A549 (cell line): ENCODE measurements around the gene SLC9B1. TPM values are rescaled to one million over a fixed set of nuclear protein-coding genes. Genes with fewer than 3 reads are reported as not detected.

Experiments used
- ATAC-seq, 2 experiments: fragments of 200-7000 bp in 1 of 2; fragments of >200 bp in 1 of 2; cut with Nextera tagmentation in 1 of 2; cut with Tn5 transposase in 1 of 2; 3 replicates each; pipeline versions ENCODE4 v1.8.0 to v1.9.1; 2018 to 2020; ENCODE audit warnings: mild to moderate bottlenecking in 1 of 2, moderate library complexity in 1 of 2
- CTCF ChIA-PET: fragments of 300-600 bp; sonication (Branson Sonifier 250); formaldehyde crosslinking; extraction: SDS; loops from one replicate; lab custom pipeline; 2021; ENCODE audit warnings: antibody characterized with exemption, inconsistent platforms; lab: Yijun Ruan, JAX
- POLR2A ChIA-PET: fragments of 350-600 bp; formaldehyde crosslinking; extraction: SDS; loops from one replicate; lab custom pipeline; 2021; ENCODE audit warnings: antibody characterized with exemption, inconsistent platforms; lab: Yijun Ruan, JAX
- DNase-seq, 2 experiments: peaks; one replicate each; pipeline versions ENCODE4 v3.0.0 to v3.0.0-alpha.2; 2011 to 2016; ENCODE audit warnings: low read depth in 1 of 2, low spot score in 1 of 2
- FAIRE-seq: peaks from 2 replicates; lab custom pipeline; 2011; peaks lifted over from hg19 to GRCh38; lab: Jason Lieb, UNC
- H3K27ac ChIP-seq, 2 experiments: fragments of >200 bp; sonication (Bioruptor Twin); formaldehyde crosslinking; 3 replicates each; pipeline ENCODE4 v1.5.1; 2016 to 2017
- H3K4me1 ChIP-seq: fragments of >200 bp; sonication (Bioruptor Twin); formaldehyde crosslinking; 3 replicates; pipeline ENCODE4 v1.6.1; 2016
- H3K4me2 ChIP-seq: fragments of >200 bp; sonication (Bioruptor Twin); formaldehyde crosslinking; 3 replicates; pipeline ENCODE4 v1.6.1; 2016
- H3K4me3 ChIP-seq: fragments of >200 bp; sonication (Bioruptor Twin); formaldehyde crosslinking; 3 replicates; pipeline ENCODE4 v1.5.1; 2016
- H3K9me3 ChIP-seq: fragments of >200 bp; sonication (Bioruptor Twin); formaldehyde crosslinking; 3 replicates; pipeline ENCODE4 v1.6.1; 2016
- CEBPB ChIP-seq, 2 experiments: fragments of >200 bp in 1 of 2; sonication (Bioruptor Twin) in 1 of 2; formaldehyde crosslinking in 1 of 2; IDR thresholded peaks; 2 replicates each; pipeline ENCODE4 v1.6.1; 2012 to 2016
- CHD2 ChIP-seq: fragments of 150-350 bp; IDR thresholded peaks from 2 replicates; pipeline ENCODE4 v1.6.1; 2014; ENCODE audit warnings: low read length; ENCODE audit not compliant: partially characterized antibody
- EHF ChIP-seq: fragments of 250-450 bp; sonication (Bioruptor Pico); IDR thresholded peaks from 2 replicates; pipeline ENCODE4 v1.5.0; 2020; ENCODE audit warnings: mild to moderate bottlenecking
- HOXB5 ChIP-seq: fragments of 250-450 bp; sonication (Bioruptor Pico); IDR thresholded peaks from 2 replicates; pipeline ENCODE4 v1.5.0; 2020; ENCODE audit warnings: mild to moderate bottlenecking, moderate library complexity
- KDM5A ChIP-seq: fragments of 200-600 bp; sonication (generic); IDR thresholded peaks from 2 replicates; pipeline ENCODE4 v1.6.1; 2016; ENCODE audit warnings: antibody characterized with exemption, mild to moderate bottlenecking
- MAFK ChIP-seq: fragments of 450-650 bp; IDR thresholded peaks from 2 replicates; pipeline ENCODE4 v1.6.1; 2014; ENCODE audit not compliant: partially characterized antibody
- NR3C1 ChIP-seq: fragments of >200 bp; sonication (Bioruptor Twin); formaldehyde crosslinking; IDR thresholded peaks from 3 replicates; pipeline ENCODE4 v1.6.1; 2017
- PHF8 ChIP-seq: fragments of 200-600 bp; sonication (generic); IDR thresholded peaks from 2 replicates; pipeline ENCODE4 v1.6.1; 2016; ENCODE audit warnings: low read depth, mild to moderate bottlenecking, antibody characterized with exemption, moderate library complexity, borderline replicate concordance
- POLR2A ChIP-seq: IDR thresholded peaks from 2 replicates; pipeline ENCODE4 v1.6.1; 2012; ENCODE audit warnings: mild to moderate bottlenecking, low read length
- POLR2AphosphoS2 ChIP-seq: conservative IDR thresholded peaks from 2 replicates; pipeline ENCODE4 v1.6.1; 2012; ENCODE audit warnings: low read length, improper control_type of control experiment, inconsistent platforms
- RAD21 ChIP-seq, 2 experiments: fragments of >200 bp in 1 of 2; sonication (Bioruptor Twin) in 1 of 2; formaldehyde crosslinking in 1 of 2; IDR thresholded peaks in 1 of 2; conservative IDR thresholded peaks in 1 of 2; 2 replicates in 1 of 2; 3 replicates in 1 of 2; pipeline ENCODE4 v1.6.1; 2012 to 2018; ENCODE audit warnings: inconsistent platforms in 1 of 2
- RCOR1 ChIP-seq: fragments of 150-350 bp; IDR thresholded peaks from 2 replicates; pipeline ENCODE4 v1.6.1; 2014; ENCODE audit warnings: antibody characterized with exemption, low read length, low read depth
- SREBF2 ChIP-seq: fragments of 450-650 bp; IDR thresholded peaks from 2 replicates; pipeline ENCODE4 v1.6.1; 2014; ENCODE audit warnings: mild to moderate bottlenecking, moderate library complexity
- TFCP2L1 ChIP-seq: fragments of 250-450 bp; sonication (Bioruptor Pico); IDR thresholded peaks from 2 replicates; pipeline ENCODE4 v1.5.0; 2021; ENCODE audit warnings: mild to moderate bottlenecking
- TP53 ChIP-seq: fragments of 250-450 bp; sonication (Bioruptor Pico); IDR thresholded peaks from 2 replicates; pipeline ENCODE4 v1.5.0; 2021; ENCODE audit warnings: mild to moderate bottlenecking, moderate library complexity
- ZC3H11A ChIP-seq: fragments of 450-650 bp; IDR thresholded peaks from 2 replicates; pipeline ENCODE4 v1.6.1; 2014; ENCODE audit warnings: antibody characterized with exemption, mild to moderate bottlenecking
- ZFP36 ChIP-seq: fragments of 450-650 bp; IDR thresholded peaks from 2 replicates; pipeline ENCODE4 v1.6.1; 2014; ENCODE audit warnings: borderline replicate concordance; ENCODE audit not compliant: partially characterized antibody
- ZNF302 ChIP-seq: fragments of 250-450 bp; sonication (Bioruptor Pico); IDR thresholded peaks from 2 replicates; pipeline ENCODE4 v1.9.0; 2021; ENCODE audit warnings: inconsistent platforms, mild to moderate bottlenecking, moderate library complexity
- WGBS: methylation state at CpG from one replicate; pipeline ENCODE4 v1.1.6; 2017; ENCODE audit errors: missing lambda C conversion rate; 5-methylcytosine and 5-hydroxymethylcytosine counted together
- polyA plus RNA-seq, 4 experiments: library from polyadenylated mRNA; depleted of rRNA in 3 of 4; stranded (reverse); fragments of >200 nt; fragmentation: RNase III in 1 of 4; extraction: RNeasy Plus Mini Kit Qiagen cat#74134 plus additional on column Dnase treatment in 1 of 4; gene quantifications; 2 replicates in 3 of 4; 3 replicates in 1 of 4; pipeline ENCODE4 v1.2.3, GENCODE V29; 2011 to 2017
- TF ChIP-seq, protein P1 (sequence below): fragments of 200-600 bp; sonication (generic); IDR thresholded peaks from 2 replicates; pipeline ENCODE4 v1.6.1; 2016; ENCODE audit warnings: antibody characterized with exemption, mild to moderate bottlenecking, moderate library complexity
- TF ChIP-seq, protein P2 (sequence below): fragments of 250-450 bp; sonication (Bioruptor Pico); IDR thresholded peaks from 2 replicates; pipeline ENCODE4 v1.5.0; 2020; ENCODE audit warnings: low read depth, mild to moderate bottlenecking, moderate library complexity
- TF ChIP-seq, protein P3 (sequence below): fragments of 250-450 bp; sonication (Bioruptor Pico); IDR thresholded peaks from 2 replicates; pipeline ENCODE4 v1.5.0; 2021; ENCODE audit warnings: mild to moderate bottlenecking, moderate library complexity, borderline replicate concordance
- TF ChIP-seq, protein P4 (sequence below): fragments of >200 bp; sonication (Bioruptor Twin); formaldehyde crosslinking; IDR thresholded peaks from 3 replicates; pipeline ENCODE4 v1.5.1; 2016
- TF ChIP-seq, protein P5 (sequence below): fragments of 450-650 bp; IDR thresholded peaks from 2 replicates; pipeline ENCODE4 v1.6.1; 2014; ENCODE audit warnings: antibody characterized with exemption

Gene SLC9B1
- polyA plus RNA-seq, 2 of the 4 experiments (the other 2 are of a cell fraction), result 0.09 to 0.39 TPM

DNA sequence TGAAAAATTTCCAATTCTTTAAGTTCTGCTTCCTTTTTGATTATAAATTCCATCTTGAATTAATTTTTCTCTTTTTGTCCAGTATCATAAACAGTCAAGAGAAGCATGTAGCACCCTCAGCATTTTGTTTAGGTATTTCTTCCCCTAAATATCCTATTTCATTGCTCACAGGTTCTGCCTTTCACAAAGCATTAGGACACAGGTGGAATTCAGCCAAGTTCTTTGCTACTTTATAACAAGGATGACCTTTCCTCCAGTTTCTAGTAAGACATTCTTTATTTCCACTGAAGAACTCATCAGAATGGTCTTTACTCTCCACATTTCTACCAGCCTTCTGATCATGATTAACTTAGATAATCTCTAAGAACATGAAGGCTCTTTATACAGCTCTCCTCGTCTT, 7.4 kb downstream of the SLC9B1 start (continued):
- TF ChIP-seq SREBF2, result no peak
- TF ChIP-seq, all 56 proteins: peak for 0

DNA sequence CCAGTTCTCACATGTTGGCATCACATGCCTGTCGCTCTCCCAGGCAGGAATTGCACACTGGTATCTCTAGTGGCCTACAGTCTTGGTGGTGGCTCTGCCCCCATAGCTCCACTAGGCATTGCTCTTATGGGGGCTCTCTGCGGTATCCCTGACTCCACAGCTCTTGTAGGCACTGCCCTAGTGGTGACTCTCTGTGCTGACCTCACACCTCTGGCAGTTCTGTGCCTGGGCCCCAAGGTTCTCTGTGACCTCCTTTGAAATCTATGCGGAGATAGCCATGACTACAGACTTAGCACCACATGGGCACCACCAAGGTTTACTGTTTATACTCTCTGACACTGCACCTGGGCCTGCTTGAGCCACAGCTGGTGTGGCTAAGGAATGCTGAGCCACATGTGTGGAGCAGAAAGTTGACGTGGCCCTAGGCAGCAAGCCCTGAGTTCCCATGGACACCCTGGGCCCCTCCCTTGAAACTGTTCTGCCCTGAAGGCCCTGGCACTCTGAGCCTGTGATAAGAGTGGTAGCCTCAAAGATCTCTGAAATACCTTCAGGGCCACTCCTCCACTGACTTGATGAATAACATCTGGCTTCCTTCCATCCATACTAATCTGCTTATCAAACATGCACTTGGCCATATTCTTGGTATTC, 8.0 kb downstream of the SLC9B1 start:
- POLR2A ChIA-PET, result no interaction called here

DNA sequence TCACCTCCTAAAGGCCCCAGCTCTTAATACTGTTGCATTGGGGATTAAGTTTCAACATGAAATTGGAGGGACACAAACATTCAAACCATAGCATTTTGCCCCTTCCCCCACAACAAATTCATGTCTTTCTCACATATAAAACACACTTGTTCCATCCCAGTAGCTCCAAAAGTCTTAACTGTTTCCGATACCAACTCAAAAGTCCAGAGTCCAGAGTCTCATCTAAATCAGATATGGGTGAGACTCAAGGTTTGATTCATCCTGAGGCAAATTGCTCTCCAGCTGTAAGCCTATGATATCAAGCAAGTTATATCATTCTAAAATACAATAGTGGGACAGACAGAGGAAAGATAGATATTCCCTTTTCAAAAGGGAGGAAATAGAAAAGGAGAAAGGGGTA, 8.7 kb downstream of the SLC9B1 start:
- ATAC-seq (no peak), DNase-seq (no peak), FAIRE-seq (no peak)
- H3K9me3 ChIP-seq, result no peaks in the 10 kb centered on the region
- no peak overlapping the region for H3K4me2 ChIP-seq
- ChIA-PET POLR2A (no interaction called here), CTCF (interaction anchor here (0.6 to 1.4 kb wide), 5 partner anchors 33 to 574 kb away, joined by 3 to 10 read pairs (median 3); no protein-coding TSS in a partner anchor)
- TF ChIP-seq TFCP2L1 (CRISPR knock-in tag), result no peak
- TF ChIP-seq KDM5A, result no peak
- TF ChIP-seq RCOR1, result no peak
- TF ChIP-seq EHF (CRISPR knock-in tag), result no peak
- TF ChIP-seq ZFP36, result no peak
- no peak for TF ChIP-seq ZNF302
- TF ChIP-seq, protein P1, sequence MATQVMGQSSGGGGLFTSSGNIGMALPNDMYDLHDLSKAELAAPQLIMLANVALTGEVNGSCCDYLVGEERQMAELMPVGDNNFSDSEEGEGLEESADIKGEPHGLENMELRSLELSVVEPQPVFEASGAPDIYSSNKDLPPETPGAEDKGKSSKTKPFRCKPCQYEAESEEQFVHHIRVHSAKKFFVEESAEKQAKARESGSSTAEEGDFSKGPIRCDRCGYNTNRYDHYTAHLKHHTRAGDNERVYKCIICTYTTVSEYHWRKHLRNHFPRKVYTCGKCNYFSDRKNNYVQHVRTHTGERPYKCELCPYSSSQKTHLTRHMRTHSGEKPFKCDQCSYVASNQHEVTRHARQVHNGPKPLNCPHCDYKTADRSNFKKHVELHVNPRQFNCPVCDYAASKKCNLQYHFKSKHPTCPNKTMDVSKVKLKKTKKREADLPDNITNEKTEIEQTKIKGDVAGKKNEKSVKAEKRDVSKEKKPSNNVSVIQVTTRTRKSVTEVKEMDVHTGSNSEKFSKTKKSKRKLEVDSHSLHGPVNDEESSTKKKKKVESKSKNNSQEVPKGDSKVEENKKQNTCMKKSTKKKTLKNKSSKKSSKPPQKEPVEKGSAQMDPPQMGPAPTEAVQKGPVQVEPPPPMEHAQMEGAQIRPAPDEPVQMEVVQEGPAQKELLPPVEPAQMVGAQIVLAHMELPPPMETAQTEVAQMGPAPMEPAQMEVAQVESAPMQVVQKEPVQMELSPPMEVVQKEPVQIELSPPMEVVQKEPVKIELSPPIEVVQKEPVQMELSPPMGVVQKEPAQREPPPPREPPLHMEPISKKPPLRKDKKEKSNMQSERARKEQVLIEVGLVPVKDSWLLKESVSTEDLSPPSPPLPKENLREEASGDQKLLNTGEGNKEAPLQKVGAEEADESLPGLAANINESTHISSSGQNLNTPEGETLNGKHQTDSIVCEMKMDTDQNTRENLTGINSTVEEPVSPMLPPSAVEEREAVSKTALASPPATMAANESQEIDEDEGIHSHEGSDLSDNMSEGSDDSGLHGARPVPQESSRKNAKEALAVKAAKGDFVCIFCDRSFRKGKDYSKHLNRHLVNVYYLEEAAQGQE, result no peak
- TF ChIP-seq, protein P2, sequence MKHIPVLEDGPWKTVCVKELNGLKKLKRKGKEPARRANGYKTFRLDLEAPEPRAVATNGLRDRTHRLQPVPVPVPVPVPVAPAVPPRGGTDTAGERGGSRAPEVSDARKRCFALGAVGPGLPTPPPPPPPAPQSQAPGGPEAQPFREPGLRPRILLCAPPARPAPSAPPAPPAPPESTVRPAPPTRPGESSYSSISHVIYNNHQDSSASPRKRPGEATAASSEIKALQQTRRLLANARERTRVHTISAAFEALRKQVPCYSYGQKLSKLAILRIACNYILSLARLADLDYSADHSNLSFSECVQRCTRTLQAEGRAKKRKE (CRISPR knock-in tag), result no peak
- TF ChIP-seq HOXB5 (CRISPR knock-in tag), result no peak
- TF ChIP-seq CEBPB (IDR thresholded peaks at IDR 0.05), result no peak
- no peak for TF ChIP-seq MAFK
- TF ChIP-seq SREBF2, result no peak
- TF ChIP-seq, protein P3, sequence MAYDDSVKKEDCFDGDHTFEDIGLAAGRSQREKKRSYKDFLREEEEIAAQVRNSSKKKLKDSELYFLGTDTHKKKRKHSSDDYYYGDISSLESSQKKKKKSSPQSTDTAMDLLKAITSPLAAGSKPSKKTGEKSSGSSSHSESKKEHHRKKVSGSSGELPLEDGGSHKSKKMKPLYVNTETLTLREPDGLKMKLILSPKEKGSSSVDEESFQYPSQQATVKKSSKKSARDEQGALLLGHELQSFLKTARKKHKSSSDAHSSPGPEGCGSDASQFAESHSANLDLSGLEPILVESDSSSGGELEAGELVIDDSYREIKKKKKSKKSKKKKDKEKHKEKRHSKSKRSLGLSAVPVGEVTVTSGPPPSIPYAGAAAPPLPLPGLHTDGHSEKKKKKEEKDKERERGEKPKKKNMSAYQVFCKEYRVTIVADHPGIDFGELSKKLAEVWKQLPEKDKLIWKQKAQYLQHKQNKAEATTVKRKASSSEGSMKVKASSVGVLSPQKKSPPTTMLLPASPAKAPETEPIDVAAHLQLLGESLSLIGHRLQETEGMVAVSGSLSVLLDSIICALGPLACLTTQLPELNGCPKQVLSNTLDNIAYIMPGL (CRISPR knock-in tag), result no peak
- no peak for TF ChIP-seq CHD2
- TF ChIP-seq POLR2A, result no peak
- TF ChIP-seq, protein P4, sequence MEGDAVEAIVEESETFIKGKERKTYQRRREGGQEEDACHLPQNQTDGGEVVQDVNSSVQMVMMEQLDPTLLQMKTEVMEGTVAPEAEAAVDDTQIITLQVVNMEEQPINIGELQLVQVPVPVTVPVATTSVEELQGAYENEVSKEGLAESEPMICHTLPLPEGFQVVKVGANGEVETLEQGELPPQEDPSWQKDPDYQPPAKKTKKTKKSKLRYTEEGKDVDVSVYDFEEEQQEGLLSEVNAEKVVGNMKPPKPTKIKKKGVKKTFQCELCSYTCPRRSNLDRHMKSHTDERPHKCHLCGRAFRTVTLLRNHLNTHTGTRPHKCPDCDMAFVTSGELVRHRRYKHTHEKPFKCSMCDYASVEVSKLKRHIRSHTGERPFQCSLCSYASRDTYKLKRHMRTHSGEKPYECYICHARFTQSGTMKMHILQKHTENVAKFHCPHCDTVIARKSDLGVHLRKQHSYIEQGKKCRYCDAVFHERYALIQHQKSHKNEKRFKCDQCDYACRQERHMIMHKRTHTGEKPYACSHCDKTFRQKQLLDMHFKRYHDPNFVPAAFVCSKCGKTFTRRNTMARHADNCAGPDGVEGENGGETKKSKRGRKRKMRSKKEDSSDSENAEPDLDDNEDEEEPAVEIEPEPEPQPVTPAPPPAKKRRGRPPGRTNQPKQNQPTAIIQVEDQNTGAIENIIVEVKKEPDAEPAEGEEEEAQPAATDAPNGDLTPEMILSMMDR, result no peak
- TF ChIP-seq RAD21 (conservative IDR thresholded peaks at IDR 0.05 in 1 of 2, IDR thresholded peaks at IDR 0.05 in 1 of 2), result no peak
- H3K4me1 ChIP-seq, result peaks cover 10% of the 10 kb centered on the region; the same call in 1 of the 3 replicates
- no peak overlapping the region for H3K4me3 ChIP-seq
- no peak overlapping the region for H3K27ac ChIP-seq
- 92% methylated on average over 1 of the region's 1 CpG for WGBS

More for the DNA sequence above, 8.0 kb downstream of the SLC9B1 start:
- Histone ChIP-seq H3K4me2 (peak overlapping the region; percentile 17; the same call in 1 of the 3 replicates), H3K9me3 (no peaks in the 10 kb centered on the region), H3K27ac (no peak overlapping the region), H3K4me1 (peaks cover 10% of the 10 kb centered on the region; the same call in 1 of the 3 replicates), H3K4me3 (no peak overlapping the region)
- DNase-seq (no peak), ATAC-seq (no peak), FAIRE-seq (no peak)
- TF ChIP-seq ZC3H11A, result no peak
- TF ChIP-seq, protein P5, sequence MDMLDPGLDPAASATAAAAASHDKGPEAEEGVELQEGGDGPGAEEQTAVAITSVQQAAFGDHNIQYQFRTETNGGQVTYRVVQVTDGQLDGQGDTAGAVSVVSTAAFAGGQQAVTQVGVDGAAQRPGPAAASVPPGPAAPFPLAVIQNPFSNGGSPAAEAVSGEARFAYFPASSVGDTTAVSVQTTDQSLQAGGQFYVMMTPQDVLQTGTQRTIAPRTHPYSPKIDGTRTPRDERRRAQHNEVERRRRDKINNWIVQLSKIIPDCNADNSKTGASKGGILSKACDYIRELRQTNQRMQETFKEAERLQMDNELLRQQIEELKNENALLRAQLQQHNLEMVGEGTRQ, result no peak
- no peak for TF ChIP-seq TP53
- TF ChIP-seq POLR2AphosphoS2, result no peak
- TF ChIP-seq, protein P3 (CRISPR knock-in tag), result no peak
- TF ChIP-seq NR3C1, result no peak
- no peak for TF ChIP-seq PHF8
- CTCF ChIA-PET, result interaction anchor here (0.6 to 1.4 kb wide), 5 partner anchors 35 to 575 kb away, joined by 3 to 10 read pairs (median 3); no protein-coding TSS in a partner anchor
- 81% methylated on average over 3 of the region's 4 CpGs for WGBS
